AG08395 (cell line): ENCODE data around the gene TRPM8.

Source experiments
- DNase-seq: peaks from one replicate; pipeline ENCODE4 v3.0.0; 2012; ENCODE audit warnings: mixed read lengths, low spot score

The TRPM8 gene

DNA sequence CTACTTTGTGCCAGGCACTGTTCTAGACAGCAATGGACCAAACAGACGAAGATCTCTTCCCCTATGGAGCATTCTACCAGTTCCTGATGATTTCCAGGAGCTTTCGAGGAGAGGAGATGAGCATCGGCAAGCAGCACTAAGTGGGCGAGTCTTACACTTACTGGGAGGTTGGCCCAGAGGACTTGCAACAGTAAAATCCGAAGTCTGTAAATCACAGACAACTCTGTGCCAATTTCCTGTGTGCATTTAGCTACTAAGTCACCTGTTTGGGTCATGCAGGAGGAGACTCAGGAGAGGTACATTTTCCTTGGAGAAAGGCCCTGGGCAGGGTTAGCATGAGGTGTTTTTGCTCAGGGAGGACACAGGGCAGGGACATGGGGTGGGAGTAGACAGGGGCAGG lies 58.9 kb downstream of the TRPM8 start:
- no peak for DNase-seq

DNA sequence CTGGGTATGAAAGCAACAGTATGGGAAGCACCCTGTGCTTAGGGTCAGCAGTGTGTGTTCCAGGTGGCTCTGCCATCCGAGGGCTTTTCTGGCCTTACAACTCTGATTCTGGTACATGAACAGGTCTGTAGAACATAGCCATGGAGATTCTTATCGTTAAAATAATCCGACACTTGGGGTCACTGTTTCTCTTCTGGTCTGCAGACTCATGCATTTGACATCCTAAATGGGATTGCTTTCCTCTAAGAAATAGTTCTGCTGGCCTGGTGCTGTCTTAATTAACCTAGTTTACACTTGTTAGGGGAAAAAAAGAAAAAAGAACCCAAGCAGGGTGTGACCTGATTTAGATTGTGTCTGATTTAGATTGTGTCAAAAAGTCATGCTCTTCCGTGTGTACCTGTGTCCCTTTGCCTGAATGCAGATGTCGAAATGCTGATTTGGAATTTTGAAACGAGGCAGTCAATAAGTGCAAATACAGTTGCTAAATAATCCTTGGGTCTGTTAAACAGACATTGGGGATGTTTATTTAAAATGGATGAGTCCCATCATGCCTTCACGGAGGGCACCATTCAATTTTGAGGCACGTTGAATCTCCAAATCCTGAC lies 59.6 kb downstream of the TRPM8 start:
- peak; percentile 66 for DNase-seq

DNA sequence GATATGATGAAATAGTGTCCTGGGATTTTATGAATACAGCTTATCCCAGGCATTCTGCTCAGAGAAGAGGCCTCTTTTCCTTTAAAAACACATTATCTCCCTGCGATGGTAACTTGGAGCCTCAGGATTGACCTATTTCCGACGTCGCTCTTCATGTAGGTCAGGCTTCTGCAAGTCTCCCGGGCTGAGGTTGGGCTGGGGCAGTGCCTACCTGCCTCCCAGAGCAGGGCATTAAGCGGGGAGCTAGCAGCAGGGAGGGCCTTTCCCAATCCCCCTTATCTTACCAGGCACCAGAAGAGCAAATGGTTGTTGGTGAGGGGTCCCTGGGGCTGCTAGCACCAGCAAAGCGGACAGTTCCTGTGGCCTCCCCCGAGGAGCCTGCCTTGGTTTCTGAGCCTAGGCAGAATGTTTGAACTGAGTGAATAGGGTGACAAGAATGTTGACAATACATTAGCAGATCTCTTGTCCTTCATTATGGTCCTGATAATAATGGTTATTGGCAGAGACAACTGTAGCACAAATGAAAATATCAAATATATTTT lies 60.2 kb downstream of the TRPM8 start:
- DNase-seq = no peak

DNA sequence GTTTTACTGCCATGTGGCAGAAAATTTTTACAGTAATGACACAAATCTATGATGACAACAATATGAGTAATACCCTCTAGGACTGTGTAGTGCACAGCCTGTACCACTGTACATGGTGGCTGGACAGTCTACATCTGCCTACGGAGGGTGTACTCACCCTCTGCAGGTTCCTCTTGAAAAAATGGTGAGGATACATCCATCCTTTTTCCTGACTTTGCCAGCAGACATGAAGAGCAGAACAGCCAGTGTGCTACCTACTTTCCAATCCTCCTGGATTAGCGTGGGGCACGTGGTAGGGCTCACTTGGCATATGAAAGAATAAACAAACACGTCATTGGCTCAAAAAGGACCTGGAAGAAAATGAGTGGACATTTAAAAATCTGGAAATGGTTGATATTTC lies 62.6 kb downstream of the TRPM8 start:
- DNase-seq = no peak

DNA sequence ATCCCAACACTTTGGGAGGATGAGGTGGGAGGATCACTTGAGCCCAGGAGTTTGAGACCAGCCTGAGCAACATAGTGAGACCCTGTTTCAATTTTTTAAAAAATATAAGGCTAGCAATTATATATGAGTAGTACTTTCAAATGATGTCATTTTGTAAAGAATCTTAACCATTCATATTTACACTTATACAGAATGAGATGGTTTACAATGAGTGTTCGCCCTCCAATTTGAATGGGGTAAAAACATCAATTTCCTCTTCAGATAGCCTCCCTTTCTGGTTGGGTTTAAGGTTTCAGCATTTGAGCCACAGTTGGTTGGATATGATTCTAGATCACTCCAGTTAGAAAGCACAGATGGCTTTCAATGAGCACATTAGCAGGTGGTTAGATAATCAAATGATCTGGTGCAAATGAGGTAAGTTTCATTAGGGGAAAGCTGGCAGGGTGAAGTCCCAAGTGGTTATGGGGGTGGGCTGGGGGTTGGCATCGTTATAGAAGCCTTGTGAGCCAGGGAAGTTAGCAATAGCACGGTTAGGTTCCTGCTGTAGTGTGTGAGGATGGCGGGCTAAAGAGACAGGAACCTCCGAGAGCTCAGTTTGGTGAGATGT lies 63.9 kb downstream of the TRPM8 start:
- DNase-seq = no peak

DNA sequence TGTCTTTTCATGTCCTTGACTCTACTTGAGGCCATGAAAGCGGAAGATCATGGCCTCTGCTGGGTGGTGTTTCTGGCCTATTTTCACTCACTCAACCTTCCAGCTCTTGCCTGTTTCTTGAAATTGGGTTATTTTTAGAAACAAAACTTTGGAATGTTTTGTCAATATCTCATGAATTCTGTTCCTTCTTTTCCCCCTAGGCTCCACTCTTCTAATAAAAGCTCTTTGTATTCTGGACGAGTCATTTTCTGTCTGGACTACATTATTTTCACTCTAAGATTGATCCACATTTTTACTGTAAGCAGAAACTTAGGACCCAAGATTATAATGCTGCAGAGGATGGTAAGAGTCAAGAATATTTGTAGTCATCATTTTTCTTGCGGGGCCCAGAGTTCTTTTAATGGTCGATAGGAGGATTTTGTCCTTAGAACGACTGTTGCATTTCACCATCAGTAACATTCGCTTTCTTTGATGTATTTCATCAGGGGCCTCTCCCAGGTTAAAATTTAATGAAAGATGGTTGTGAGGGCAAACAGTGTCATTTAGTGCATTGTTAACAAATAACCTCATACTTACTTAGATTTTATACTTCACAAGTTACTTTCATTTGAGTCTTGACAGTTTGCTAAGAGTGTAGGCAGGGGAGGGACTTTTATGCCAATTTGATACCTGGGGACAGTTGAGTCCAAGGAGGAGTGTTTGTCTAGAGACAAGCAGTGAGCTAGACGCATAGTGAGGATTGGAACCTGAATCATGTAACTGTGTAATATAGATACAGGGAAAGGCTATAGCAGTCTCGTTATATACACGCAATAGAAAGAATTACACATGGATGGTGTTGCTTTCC lies 64.6 kb downstream of the TRPM8 start:
- DNase-seq = no peak

DNA sequence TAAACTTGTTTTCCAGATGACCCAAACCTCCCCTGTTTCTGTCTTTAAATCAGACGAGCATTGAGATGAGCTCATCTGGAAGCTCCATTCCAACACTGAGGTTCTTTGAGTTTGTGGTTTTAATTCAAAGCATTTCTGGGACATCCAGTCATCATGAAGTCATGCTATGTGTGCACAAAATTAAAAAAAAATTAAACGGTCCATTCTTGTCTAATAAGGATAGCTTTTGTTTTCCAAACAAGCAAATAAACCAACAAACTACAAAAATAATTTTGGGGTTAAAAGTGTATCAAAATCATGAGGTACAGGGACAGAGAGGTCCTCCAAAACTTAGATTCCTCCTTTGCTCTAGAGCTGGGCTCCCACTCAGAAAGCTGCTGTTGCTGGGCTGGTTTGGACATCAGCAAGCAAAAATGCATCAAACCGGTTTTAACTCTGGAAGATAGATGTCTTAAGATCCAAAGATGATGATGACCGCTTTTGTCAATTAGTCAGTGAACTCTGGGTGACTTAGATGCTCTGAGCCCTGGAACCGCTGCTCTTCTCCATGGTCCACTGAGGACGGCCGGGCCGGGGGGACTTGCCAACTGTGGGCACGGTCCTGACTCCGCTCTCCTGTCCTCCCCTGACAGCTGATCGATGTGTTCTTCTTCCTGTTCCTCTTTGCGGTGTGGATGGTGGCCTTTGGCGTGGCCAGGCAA lies 65.4 kb downstream of the TRPM8 start:
- DNase-seq = peak; percentile 83

DNA sequence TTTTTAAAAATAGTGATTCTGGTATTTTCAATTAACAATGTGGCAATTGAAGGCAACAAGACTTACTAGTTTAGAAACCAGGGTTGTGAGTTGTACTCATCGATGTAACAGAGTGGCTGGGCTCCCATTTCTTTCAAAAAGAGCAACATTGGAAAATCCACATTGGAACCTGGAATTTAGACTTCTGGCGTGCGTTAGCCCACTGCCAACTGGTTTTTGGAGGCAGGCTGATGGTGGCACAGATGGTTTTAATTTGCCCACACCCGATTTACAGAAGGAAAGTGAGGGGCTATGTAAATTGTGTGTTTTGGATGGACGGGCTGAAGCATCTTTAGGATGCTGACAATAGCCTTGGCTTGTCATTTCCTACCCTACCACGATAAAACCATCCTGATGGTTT lies 66.3 kb downstream of the TRPM8 start:
- no peak for DNase-seq

DNA sequence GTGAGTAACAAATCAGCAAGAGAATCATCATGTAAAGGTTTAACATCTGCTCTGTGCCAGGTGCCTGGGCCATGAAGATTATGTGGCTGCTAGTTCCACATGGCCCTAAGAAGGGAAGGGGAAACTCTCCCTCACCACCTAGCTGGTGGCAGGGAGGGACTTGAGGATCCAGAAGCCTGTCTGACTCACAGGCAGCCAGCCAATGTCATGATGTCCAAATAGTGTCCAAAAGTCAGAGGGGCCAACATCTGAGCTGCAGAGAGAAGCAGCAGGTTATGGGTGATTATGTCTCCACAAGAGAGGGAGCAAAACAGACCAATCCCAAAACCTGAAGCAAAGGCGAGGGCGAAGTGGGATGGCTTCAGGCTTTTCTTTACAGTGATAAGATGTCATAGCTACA lies 71.4 kb downstream of the TRPM8 start:
- no peak for DNase-seq

DNA sequence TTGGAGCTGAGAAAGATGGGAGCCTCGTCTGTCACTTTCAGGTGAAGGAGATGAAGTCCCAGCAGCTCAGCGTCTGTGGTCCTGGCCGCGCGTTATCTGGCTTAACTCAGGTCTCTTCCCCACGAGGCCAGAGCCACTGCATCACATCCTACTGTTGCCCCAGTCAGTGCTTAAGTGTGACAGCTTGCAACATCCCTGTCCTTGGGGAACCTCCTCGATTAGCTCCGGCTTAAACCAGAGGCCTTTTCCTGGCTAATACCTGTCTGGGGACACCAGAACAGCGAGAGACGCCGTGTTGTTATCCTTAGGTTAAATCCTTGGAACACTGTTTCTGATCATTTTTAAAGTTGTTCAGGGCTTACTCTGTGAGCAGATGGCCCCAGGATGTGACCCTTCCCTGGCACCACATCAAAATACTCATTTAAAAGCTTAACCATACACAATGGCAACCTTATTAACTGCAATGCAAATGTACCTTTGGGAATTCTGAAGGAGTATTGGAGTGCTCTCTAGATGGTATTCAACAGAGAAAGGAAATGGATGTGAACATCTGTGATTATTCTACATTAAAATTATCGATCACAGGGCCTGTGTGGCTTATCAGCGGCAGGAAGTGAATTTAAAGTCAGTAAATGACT lies 72.2 kb downstream of the TRPM8 start:
- DNase-seq = no peak

DNA sequence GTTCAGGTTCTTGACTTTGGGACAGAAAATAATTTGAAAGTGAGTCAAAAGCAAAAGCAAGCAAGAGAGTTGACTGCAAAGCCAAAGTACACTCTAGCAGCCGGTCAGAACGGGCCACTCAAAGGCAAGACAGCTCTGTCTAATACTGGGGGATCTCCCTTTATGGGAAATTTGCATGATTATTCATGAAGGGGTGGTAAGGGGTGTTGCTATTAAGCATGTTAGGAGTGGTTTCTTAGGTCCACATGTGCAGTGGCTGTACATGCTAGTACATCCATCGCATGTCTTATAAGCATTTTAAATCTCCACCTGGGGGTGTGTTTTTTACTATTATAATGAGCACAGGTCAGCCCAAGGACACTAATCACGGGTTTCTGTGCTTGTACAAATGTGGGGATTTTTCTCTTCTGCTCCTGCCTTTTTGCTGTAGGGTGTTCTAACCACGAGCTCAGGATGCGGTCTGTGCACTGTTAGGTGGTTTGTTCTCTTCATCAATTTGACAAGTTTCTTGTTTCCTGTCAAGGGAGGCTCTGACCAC lies 73.2 kb downstream of the TRPM8 start:
- no peak for DNase-seq

DNA sequence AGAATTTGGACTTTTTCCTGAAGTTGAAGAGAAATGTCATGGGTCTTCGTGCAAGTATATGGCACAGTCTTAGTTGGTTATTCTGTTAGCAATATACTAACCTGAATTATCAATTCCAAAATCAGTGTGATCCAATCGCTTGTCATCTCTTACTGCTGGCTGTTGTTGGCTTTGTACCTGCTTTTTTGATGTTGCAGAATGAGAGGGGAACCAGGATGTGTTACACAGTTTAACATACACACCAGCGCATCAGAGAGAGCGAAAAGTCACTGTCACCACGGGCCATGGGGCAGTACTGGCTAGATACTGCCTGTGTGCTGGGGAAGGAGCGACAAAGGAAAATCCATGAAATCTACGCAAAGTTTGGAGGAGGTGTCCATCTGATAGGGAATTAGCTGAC lies 74.0 kb downstream of the TRPM8 start:
- no peak for DNase-seq

DNA sequence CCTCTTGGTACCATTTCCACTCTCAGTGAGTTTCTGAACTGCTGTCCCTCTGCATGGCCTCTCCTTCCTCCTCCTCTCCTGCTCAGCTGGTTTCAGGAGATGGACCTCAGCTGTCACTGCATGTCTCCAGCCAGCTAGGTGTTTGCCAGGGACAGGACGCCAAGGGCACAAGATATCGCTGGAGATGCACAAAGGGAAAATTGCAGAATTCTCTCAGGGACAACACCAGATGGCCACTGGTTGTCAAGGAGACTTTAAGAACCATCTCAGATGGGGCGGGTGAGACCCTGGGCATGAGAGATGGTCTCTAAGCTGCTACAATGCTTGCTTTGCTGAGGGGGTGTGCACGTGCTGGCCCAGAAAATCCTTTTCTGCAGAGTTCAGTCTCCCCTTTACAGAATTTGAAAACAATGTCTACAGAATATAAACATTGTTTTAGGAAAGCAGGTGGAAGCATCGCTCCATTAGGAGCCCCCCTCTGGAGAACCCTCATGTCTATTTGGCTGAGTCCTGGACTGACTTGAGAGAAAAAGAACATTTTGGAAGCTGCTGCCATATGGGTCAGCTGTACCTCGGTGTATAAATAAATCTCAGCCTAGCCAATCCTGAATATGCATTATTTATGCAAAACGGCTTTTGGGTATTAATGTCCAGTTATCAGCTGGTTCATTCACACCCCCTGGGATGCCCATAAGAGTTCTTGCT lies 75.5 kb downstream of the TRPM8 start:
- no peak for DNase-seq

DNA sequence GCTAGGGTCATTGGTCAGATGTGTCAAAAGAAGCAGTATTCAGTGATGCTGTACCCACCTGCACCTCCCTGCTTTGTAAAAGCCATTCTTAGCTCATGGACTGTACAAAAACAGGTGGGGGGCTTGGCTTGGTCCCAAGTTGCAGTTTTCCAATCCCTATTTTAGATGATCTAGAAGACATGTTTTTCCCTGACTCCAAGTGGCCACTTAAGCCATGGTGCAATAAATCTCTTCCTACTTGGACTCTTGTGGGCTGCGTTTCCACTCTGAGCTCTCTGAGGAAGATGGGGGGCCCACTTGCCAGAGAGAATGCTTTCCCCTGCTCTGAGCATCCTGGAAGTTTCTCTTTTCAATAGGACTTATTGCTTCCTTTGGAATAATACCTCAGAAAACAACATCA lies 76.3 kb downstream of the TRPM8 start:
- no peak for DNase-seq

DNA sequence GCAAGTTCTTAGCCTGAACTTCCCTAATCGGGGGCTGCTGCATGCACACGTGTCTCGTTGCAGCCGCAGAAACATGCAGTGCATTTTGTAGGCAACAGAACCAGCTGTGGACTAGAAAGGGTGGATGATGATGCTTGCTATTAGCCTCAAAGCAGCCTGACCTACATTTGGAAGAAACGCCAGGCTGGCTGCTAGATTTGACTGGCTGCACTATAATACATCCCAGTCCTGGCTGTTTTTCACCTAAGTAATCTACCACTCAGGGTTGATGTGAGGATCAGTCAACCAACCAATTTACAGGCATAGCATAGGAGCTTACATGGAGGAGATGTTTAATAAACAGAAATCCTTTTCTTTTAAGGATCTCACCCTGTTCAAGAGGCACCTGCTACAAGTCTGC lies 77.0 kb downstream of the TRPM8 start:
- DNase-seq = no peak

DNA sequence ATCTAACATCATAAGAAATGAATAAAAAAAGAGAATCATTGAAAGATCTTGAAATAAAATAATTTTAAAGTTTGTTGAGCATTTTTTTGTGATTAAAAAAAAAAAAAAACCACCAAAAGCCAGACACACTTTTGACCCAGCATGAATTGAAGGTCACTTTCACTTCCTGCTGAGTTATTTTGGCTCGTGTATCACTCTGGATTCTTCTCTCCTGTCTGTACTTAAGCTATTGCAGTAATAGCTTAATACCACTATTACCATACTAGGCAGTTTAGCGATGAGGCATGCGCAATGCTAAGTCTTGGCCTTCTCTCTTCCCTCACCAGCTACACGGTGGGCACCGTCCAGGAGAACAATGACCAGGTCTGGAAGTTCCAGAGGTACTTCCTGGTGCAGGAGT lies 78.8 kb downstream of the TRPM8 start:
- no peak for DNase-seq

DNA sequence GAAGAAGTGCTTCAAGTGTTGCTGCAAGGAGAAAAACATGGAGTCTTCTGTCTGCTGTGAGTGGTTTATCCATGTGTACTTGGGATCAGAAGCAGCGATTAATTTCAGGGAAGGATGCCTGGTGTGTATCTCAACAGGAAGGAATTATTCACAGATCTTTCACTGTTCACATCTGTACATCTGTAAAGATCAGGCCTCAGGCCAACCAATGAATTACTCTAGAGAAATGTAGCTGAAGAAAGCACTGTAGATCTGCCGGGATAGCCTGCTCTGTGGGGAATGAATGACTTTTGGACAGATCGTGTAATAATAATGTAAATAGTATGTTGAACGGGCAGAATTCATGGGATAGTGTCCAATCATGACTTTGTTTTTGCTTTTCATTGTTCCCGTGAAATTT lies 79.3 kb downstream of the TRPM8 start:
- peak; percentile 22 for DNase-seq

DNA sequence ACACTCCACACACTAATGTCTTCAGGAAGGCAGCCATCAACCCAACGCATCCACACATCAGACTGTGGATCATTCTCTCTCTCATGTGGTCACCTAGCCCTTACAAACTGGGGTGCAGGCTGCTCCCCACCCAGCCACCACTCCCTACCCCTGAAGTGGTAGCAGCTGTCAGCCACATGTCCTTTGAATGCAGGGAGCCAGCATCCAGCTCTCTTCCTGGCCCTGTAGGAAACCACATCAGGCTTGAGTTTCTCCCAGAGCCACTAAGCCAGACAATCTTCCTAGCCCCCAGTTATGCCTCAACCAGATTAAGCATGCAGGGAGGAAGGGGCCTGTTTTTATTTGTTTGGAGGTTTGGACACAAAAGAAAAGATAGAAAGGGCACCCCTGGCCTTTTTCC lies 80.5 kb downstream of the TRPM8 start:
- no peak for DNase-seq

DNA sequence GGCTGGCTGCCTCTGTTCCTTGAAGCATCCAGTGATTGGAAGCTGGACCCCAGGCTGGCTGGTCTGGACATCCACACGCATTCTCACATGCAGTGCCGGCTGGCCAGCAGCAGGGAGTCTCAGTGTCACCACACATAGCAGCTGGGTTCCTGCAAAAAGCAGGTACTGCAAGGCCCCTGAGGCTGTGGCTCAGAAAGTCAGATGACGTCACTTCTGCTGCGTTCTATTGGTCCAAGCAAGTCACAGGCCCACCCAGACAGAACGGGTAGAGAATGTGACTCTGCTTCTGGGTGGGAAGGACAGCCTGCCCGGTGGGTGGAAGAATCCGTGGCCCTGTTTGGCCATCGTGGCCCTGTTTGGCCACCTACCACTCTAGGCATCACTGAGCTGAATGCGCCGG lies 82.0 kb downstream of the TRPM8 start:
- no peak for DNase-seq

DNA sequence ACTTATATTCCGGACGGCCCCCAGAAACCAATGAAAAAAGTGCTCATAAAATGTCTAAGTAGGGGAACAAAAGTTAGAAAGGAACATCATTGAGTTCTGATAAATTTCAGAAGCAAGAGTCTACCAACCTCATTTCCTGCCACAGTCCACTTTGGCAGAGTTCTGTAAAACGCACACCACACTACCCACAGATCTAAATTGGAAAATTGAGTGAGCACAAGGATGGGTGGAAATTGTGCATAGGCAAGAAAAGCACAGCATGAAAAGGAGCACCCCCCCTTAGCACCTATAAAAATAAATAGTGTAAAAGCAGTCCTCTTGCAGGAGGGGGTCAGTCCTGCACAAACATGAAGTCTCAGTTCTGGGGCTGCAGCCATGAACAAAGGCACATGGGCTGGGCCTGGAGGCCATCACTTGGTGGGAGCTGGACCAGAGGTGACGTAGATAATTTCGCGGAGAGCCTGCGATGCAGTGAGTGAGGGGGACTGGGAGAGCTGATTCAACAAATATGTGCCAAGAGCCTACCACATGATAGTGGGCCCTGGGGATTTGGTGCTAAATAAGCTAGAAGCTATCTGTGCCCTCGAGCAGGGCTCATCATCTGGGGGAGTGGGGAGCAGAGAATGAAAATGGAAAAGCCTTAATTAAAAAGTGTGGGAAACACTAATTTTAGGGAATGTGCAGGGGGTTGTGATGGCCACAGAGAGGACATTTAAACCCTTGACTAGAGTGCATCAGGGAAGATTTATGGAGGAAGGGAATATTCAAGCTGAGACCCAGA lies 84.4 kb downstream of the TRPM8 start:
- DNase-seq = no peak
